Kidney (tissue), 22 donors: Measurements from ENCODE around the gene MPND. TPM values are rescaled to one million over a fixed set of nuclear protein-coding genes. Genes with fewer than 3 reads are reported as not detected.

Experiments
- DNase-seq, 5 donors: peaks; one replicate each; pipeline ENCODE4 v3.0.0-alpha.2; 2013 to 2020
- FAIRE-seq: peaks from 2 replicates; lab custom pipeline; 2012; peaks lifted over from hg19 to GRCh38; lab: Jason Lieb, UNC
- H3K27ac ChIP-seq, 2 donors: one replicate each; pipeline ENCODE4 v1.7.0; 2013; ENCODE audit warnings: low read depth in 2 of 2, low read length in 2 of 2, inconsistent platforms in 1 of 2
- H3K27me3 ChIP-seq: one replicate; pipeline ENCODE4 v1.7.1; 2013; ENCODE audit warnings: low read length, inconsistent platforms; ENCODE audit not compliant: control insufficient read depth, insufficient read depth
- H3K36me3 ChIP-seq, 3 donors: one replicate each; pipeline versions ENCODE4 v1.7.0 to v1.7.1; 2013; ENCODE audit warnings: low read length in 3 of 3, control low read depth in 1 of 3, inconsistent platforms in 1 of 3; ENCODE audit not compliant: insufficient read depth in 3 of 3, control insufficient read depth in 2 of 3
- H3K4me1 ChIP-seq, 3 donors: one replicate each; pipeline versions ENCODE4 v1.7.0 to v1.7.1; 2013; ENCODE audit warnings: low read length in 3 of 3, inconsistent platforms in 1 of 3, low read depth in 1 of 3; ENCODE audit not compliant: control insufficient read depth in 2 of 3, insufficient read depth in 2 of 3
- H3K4me3 ChIP-seq, 3 donors: one replicate each; pipeline versions ENCODE4 v1.7.0 to v1.8.1; 2013; ENCODE audit warnings: low read length in 3 of 3, control low read depth in 1 of 3, inconsistent platforms in 1 of 3
- H3K9ac ChIP-seq, 3 donors: one replicate each; pipeline versions ENCODE4 v1.7.0 to v1.7.1; 2013; ENCODE audit warnings: low read length in 3 of 3, control low read depth in 1 of 3, inconsistent platforms in 1 of 3
- H3K9me3 ChIP-seq, 3 donors: one replicate each; pipeline versions ENCODE4 v1.7.0 to v1.7.1; 2013; ENCODE audit warnings: low read length in 3 of 3, control low read depth in 1 of 3, inconsistent platforms in 1 of 3; ENCODE audit not compliant: control insufficient read depth in 2 of 3, insufficient read depth in 1 of 3
- intact Hi-C: fragments of 100-400 bp; cut with DNase I; formaldehyde crosslinking; loops from one replicate; pipeline ENCODE4 v1.11.1; 2022
- long read RNA-seq, 10 donors: library from polyadenylated mRNA in 1 of 10; unstranded in 1 of 10; transcript quantifications; one replicate each; pipeline ENCODE4 v2.0.0 and lab custom pipeline, GENCODE V29; 2021 to 2026
- polyA plus RNA-seq: library from polyadenylated mRNA; stranded (reverse); fragments of 350-450 nt; fragmentation: Illumina TruSeq; extraction: RNeasy Lipid Tissue Mini Kit (QIAGEN cat#74804); gene quantifications from one replicate; pipeline ENCODE4 v1.2.3, GENCODE V29; 2014; ENCODE audit warnings: low read depth, low replicate concordance; ENCODE audit not compliant: insufficient read depth
- total RNA-seq: library from RNA; stranded (reverse); fragmentation: NEBNext Ultra II Directional; extraction: Animal tissue kit (Norgen Biotek cat#: 25700); gene quantifications from one replicate; pipeline ENCODE4 v1.2.1, GENCODE V29; 2021
- TF ChIP-seq, protein P1 (sequence below): IDR thresholded peaks from 3 replicates; pipeline ENCODE4 v1.5.1; 2012; ENCODE audit warnings: mild to moderate bottlenecking, moderate library complexity, borderline replicate concordance; ENCODE audit not compliant: insufficient read depth; ENCODE audit errors: extremely low read depth
- donor health status: control.
- donor health status: control.
- donor health status: control.
- donor health status: control.
- donor health status: control.
- donor health status: DM: yes; HTN: yes; CAD: no.
- donor health status: Normal renal cell carcinoma (clear cell type).

MPND gene, protein sequence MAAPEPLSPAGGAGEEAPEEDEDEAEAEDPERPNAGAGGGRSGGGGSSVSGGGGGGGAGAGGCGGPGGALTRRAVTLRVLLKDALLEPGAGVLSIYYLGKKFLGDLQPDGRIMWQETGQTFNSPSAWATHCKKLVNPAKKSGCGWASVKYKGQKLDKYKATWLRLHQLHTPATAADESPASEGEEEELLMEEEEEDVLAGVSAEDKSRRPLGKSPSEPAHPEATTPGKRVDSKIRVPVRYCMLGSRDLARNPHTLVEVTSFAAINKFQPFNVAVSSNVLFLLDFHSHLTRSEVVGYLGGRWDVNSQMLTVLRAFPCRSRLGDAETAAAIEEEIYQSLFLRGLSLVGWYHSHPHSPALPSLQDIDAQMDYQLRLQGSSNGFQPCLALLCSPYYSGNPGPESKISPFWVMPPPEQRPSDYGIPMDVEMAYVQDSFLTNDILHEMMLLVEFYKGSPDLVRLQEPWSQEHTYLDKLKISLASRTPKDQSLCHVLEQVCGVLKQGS
- total RNA-seq (24.1 TPM), polyA plus RNA-seq (43.5 TPM)
- long read RNA-seq, donor 1, partial matches to known transcripts, result 6 of 12 reads
- long read RNA-seq, donor 1, other reads (novel, unspliced or antisense), result 0 of 12 reads
- long read RNA-seq, donor 2, partial matches to known transcripts, result 0 of 3 reads
- long read RNA-seq, donor 2, other reads (novel, unspliced or antisense), result 0 of 3 reads
- long read RNA-seq, donor 3, partial matches to known transcripts, result 0 of 4 reads
- long read RNA-seq, donor 3, other reads (novel, unspliced or antisense), result 0 of 4 reads
- long read RNA-seq, donor 4, transcript MPND-207 (13 exons, 1,611 nt), result major isoform, 5 of 7 reads
- long read RNA-seq, donor 4, partial matches to known transcripts, result 0 of 7 reads
- long read RNA-seq, donor 4, other reads (novel, unspliced or antisense), result 0 of 7 reads
- long read RNA-seq, donor 5, result 0 reads
- long read RNA-seq, donor 6, partial matches to known transcripts, result 0 of 1 reads
- long read RNA-seq, donor 6, other reads (novel, unspliced or antisense), result 0 of 1 reads
- long read RNA-seq, donor 7, transcript MPND-207 (13 exons, 1,611 nt), result major isoform, 8 of 16 reads
- long read RNA-seq, donor 7, partial matches to known transcripts, result 3 of 16 reads
- long read RNA-seq, donor 7, other reads (novel, unspliced or antisense), result 4 of 16 reads
- long read RNA-seq, donor 8, partial matches to known transcripts, result 0 of 1 reads
- long read RNA-seq, donor 8, other reads (novel, unspliced or antisense), result 0 of 1 reads
- long read RNA-seq, donor 9, partial matches to known transcripts, result 0 of 3 reads
- long read RNA-seq, donor 9, other reads (novel, unspliced or antisense), result 0 of 3 reads
- long read RNA-seq, donor 10, partial matches to known transcripts, result 0 of 4 reads
- long read RNA-seq, donor 10, other reads (novel, unspliced or antisense), result 0 of 4 reads

DNA sequence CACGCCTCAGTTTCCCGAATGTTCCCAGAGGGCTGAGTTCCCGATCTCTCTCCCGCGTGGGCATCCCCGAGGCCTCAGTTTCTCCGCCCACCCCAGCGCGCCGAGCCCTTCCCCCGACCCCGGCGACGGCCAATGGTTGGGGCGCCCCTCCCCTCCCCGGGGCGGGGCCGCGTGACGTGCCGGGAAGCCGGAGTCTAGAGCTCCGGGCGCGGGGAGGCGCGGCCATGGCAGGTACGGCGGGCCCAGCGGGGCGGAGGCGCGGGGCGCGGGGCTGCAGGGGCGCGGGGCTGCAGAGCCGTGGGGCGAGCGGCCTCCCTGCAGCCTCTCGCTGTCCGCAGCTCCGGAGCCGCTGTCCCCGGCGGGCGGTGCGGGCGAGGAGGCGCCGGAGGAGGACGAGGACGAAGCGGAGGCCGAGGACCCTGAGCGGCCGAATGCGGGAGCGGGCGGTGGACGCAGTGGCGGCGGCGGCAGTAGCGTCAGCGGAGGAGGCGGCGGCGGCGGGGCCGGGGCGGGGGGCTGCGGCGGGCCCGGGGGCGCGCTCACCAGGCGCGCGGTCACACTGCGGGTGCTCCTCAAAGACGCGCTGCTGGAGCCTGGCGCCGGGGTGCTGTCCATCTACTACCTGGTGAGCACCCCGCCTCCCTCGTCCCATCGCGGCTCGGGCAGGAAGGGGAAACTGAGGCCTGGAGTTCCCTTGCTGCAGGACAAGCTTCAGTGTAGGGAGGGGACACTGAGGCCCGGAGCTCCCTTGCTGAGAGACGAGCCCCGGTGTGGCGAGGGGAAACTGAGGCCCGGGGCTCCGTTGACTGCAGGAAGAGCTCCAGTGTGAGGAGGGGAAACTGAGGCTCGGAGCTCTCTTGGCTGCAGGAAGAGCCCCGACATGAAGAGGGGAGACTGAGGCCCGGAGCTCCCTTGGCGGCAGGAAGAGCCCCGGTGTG, at the start of gene MPND:
TSS of gene MPND (plus strand) at position 193 of the 938 bp plus-strand sequence. CDS start at position 225, 32 bp downstream.
- intact Hi-C loops, result no loop called here
- peak within 1 kb of the TSS; percentile 82 to 86 (median 82) for H3K9ac ChIP-seq
- no peak for FAIRE-seq
- no peaks in the 10 kb centered on the region for H3K9me3 ChIP-seq
- H3K4me3 ChIP-seq, result peak within 1 kb of the TSS; percentile 83 to 91 (median 91)
- DNase-seq, result peak; percentile 91 to 98 (median 96)
- H3K27me3 ChIP-seq, result no peaks in the 10 kb centered on the region
- TF ChIP-seq, protein P1, sequence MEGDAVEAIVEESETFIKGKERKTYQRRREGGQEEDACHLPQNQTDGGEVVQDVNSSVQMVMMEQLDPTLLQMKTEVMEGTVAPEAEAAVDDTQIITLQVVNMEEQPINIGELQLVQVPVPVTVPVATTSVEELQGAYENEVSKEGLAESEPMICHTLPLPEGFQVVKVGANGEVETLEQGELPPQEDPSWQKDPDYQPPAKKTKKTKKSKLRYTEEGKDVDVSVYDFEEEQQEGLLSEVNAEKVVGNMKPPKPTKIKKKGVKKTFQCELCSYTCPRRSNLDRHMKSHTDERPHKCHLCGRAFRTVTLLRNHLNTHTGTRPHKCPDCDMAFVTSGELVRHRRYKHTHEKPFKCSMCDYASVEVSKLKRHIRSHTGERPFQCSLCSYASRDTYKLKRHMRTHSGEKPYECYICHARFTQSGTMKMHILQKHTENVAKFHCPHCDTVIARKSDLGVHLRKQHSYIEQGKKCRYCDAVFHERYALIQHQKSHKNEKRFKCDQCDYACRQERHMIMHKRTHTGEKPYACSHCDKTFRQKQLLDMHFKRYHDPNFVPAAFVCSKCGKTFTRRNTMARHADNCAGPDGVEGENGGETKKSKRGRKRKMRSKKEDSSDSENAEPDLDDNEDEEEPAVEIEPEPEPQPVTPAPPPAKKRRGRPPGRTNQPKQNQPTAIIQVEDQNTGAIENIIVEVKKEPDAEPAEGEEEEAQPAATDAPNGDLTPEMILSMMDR, result no peak
- H3K27ac ChIP-seq, result peak within 1 kb of the TSS; percentile 97 to 99
- H3K36me3 ChIP-seq, result peaks cover 0 to 4% (median 2%) of the 10 kb centered on the region in 3 donors
- H3K4me1 ChIP-seq, result peaks cover 0 to 14% (median 3%) of the 10 kb centered on the region in 3 donors

DNA sequence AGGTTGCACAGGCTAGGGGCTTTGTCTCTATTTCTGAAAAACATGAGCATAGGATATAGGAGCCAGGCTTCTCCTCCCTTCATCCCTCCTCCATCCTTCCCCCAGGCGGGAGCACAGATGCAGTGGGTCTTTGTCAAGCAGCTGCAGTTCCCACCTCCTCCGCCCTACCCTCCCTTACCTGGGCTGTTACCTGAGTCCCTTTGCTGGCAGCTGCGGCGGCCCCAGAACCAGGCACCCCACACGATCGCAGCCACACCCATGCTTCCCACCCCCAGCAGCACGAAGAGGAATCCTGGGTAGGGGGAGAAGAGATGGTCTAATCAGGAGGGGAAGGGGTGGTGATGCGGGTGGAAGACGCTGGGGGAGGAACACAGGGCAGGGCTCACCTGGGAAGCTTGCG, 49.0 kb upstream of the MPND start:
- H3K4me1 ChIP-seq, result no peaks in the 10 kb centered on the region
- DNase-seq (no peak), FAIRE-seq (no peak)
- no peak overlapping the region for H3K9ac ChIP-seq
- TF ChIP-seq, protein P1, result no peak
- intact Hi-C loops, result no loop called here
- no peak overlapping the region for H3K27ac ChIP-seq
- H3K27me3 ChIP-seq, result no peaks in the 10 kb centered on the region
- no peaks in the 10 kb centered on the region for H3K36me3 ChIP-seq
- H3K9me3 ChIP-seq, result no peaks in the 10 kb centered on the region
- H3K4me3 ChIP-seq, result no peak overlapping the region
